GM15510 (cell line): ENCODE data around the gene STAT3.

Source experiments
- POLR2A ChIP-seq: IDR thresholded peaks from 3 replicates; pipeline ENCODE4 v1.6.1; 2011; ENCODE audit warnings: borderline replicate concordance; ENCODE audit not compliant: insufficient read length; ENCODE audit errors: extremely low read depth

The STAT3 gene

DNA sequence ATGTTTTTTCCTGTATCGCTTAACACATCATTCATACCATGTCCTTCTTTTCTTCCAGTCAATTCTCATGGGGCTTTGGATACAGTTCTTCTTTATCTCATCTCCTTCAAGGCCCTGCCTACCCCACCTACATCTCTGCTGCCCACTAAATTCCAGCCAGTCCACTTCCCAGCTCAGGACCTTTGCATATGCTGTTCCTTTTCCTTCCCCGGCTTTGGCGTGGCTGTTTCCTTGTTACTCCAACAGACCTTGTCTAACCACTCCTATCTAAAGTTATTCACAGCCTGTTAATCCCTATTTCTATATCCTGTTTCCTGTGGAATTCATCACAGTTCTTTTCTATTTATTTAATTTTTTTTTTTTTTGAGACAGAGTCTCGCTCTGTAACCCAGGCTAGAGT lies 6.6 kb upstream of the STAT3 start:
- TF ChIP-seq POLR2A: no peak

DNA sequence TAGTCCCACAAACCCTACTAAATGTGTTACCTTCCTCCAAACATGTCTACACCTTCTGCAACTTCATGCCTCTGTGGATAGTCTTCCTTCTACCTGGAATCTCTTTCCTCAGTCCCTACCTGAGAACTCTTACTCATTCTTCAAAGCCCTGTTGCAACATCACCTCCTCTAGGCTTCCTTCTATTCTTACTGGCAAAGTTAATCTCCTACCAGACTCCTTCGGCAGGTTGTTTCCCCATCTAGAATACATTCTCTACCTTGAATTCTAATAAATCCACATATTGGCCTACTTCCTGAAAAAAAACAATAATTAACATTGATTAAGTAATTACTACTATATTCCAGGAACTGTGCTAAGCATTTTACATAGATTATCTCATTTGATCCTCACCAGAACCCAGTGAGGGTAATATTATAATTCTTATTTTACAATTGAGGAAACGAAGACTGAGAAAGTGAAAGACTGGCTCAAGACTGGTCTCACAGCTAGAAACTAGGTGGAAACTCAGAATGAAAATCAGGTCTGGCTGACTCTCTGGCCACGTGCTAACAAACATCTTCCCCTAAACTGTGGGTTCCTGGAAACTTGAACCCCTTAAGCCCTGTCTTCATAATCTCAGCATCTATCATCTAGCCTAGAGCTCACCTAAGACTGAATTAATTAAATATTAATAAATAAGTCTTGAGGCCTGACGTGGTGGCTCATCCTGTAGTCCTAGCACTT lies 4.6 kb upstream of the STAT3 start:
- no peak for TF ChIP-seq POLR2A

DNA sequence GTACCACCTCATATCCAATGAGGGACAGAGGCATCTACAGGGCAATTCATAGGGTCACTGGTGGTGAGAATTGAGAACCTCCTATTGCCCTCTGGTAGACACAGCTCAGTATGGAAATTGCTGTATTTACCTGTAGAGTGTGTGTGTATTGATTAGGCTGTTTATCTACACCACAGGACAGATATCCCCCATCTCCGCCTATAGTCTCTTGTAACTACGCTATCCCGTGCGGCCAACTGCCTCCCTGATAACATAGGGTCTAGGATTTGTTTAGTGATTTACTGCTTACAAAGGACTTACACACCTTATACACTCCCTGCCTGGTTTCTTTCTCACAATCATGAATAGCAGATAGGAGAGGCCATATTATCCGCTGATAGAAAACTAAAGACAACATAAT lies 1.7 kb upstream of the STAT3 start:
- no peak for TF ChIP-seq POLR2A

DNA sequence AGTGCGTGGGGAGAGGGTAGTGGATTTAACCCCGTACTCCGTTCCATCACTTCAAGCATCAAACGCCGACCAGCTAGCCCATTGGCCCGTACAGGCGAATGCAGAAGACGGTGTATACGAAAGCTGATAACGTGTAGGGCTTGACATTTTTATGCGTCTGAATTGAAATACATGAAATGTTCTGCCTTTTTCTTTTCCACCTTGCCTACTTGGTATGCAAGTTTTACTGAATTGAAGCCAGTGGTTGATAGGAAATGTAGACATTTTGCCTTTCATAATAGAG lies 834 bp upstream of the STAT3 start:
- TF ChIP-seq POLR2A: no peak

DNA sequence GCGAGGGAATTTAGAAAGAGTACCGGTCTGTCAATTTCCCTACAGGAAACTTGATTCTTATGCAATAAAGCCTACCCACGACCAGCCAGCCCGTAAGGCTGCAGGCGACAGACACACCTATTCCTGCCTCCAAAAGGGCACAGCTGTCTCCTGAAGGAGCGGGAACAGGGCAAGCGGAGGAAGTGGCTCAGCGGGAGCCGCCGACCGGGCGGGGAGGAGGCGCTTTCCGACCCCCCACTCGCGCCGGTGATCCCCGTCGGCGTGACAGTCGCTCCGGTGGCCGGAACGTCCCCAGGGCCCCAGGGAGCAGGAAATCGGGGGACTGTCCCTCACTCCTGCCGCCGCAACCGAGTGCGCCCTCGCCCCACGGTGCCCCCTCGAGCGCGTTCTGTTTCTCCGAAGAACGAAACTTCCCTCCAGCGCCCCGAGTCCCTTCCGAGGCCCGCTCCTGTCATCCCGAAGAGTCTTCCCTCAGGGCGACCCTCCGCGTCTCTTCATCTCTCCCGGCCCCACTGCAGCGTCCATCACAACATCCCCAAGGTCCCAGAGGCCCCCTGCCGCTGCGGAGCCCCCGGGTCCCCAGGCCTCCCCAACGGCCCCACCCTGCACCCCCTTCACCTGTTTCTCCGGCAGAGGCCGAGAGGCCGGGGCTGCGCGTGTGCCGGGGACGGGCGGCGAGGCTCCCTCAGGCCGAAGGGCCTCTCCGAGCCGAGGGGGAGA lies 421 bp downstream of the STAT3 start:
- TF ChIP-seq POLR2A: no peak

DNA sequence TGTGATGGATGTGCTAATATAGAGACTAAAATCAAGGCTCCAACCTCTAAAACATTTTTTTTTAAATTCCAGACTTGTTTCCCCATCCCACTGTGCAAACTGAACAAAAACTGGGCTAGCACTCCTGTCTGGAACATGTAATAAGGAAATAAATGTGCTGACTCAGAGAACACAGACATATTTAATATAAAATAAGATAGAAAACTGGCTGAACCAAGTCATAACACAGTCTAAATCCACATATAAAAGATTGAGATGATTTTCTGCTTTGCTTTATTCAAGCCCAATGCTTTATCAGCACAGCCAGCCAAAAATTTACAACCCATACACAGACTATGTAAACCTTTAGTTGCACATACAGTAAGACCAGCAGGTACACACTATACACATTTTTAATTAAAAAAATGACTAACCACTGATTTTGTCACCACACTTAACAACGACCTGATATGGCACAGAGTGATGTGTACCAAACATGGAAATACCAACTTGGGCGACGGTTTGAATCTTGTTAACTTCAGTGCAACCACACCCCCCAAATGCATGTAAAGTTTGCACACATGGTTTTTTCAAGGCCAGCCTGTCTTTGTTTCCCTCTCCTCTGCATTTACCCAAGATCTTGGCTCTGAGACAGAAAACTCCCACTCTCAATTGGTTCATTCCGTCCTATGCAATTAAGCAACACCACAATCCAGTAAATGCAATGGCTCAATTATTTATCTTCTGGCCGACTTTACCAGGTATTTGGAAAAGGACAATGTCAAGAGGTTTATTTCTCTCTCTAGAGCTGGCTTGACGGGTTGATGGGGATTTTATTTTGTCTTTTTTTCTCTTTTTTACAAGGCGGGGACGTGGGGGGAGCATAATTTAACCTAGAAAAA lies 1.2 kb downstream of the STAT3 start:
- TF ChIP-seq POLR2A: no peak

DNA sequence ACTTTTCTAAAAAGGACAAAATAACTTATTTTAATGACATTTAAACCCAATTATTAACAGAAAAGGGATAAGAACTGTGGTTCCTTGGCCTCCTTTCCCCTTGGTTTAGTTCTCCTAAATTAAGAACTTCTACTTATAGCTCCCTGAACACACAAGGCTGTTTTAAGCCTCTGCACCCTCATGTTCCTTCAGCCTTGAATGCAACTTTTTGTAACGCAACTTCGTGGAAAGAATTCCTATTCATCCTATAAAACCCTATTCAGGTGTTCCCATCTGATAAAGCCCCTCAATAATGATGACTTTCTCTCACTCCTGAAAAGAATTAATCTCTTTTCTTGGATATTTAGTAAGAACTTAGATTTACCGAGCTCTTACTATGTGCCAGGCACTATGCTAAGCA lies 6.3 kb downstream of the STAT3 start:
- TF ChIP-seq POLR2A: no peak

DNA sequence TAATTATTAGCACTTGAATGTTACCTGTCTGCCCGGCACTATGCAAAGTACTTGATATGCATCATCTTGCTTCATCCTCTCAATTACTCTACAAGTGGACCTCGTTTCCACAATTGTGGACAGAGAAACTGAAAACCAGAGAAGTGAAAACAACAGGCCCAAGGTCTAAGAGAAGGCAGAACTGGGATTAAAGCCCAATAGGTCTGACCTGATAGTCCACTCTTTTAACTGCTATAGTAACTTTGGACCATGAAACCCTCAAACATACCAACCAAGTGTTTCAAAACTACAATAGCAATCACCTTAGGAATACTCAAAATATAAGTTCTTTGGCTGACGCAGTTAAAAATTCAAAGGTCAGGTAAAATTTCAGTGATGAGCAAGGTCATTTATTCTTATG lies 7.3 kb downstream of the STAT3 start:
- TF ChIP-seq POLR2A: no peak

DNA sequence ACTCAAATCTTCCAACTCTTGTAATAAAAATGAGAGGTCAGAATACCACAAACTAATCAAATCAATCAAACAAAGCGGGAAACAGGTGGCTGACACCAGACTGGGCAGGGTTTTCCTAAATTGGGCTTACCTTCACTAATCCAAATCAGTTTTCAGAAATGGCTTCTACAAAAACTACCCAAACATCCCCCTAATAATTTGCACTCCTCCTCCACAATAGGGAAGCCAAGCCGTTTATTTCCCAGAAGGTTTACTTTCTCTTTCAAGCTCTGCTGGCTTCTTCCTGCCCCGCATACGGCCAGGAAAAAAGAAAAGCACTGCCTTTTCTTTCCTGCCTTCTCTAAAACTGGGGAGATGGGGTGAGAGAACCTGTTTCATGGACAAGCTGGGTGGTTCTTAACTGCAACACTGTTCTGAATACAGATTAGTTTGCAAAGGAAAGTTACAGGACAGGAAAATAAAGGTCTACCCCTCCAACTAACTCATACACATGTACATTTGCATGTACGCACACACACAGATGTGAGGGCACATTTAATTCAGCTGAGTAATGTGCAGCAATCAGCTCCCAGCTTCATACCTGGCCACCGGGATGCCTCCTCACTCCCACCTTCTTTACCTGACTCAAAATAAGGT lies 9.2 kb downstream of the STAT3 start:
- TF ChIP-seq POLR2A: no peak

DNA sequence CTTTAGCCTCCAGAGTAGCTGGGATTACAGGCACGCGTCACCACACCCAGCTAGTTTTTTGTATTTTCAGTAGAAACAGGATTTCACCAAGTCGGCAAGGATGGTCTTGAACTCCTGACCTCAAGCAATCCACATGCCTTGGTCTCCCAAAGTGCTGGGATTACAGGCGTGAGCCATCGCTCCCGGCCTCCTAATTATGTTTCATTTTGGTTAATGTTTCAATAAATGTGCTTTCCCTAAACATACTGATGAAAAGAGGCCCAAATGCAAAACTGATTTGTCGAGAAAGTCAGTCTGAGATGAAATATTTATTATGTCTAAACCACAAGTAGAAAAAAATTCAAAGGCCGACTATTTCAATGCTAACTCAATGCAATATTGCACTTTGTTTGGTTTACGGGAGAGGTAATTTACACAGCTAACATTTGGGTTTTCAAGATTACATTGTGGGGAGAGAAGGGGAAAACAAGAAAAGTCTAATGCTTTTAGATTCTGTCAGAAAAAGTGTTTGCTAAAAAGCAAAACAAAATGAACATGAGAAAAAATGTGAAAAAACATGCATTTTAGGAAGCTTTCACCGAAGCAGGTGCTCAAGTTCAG lies 9.8 kb downstream of the STAT3 start:
- TF ChIP-seq POLR2A: no peak

DNA sequence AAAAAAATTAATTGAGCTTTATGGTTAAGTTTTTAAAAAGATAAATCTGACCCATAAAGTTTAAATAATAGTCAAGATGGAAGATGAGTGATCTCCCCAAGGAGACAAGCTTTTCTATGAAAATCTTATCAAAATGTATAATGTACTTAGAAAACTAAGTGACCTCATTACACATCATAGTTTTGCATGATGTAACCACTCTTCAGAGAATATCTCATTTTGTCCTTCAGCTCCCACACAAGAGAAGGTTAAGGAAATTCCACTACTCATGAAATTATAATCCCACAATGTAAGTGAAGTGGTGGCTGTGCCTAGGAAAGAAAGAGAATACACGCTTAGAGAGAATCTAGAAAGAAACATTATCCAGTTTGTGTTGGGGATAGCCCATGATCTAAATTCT lies 14.3 kb downstream of the STAT3 start:
- no peak for TF ChIP-seq POLR2A

DNA sequence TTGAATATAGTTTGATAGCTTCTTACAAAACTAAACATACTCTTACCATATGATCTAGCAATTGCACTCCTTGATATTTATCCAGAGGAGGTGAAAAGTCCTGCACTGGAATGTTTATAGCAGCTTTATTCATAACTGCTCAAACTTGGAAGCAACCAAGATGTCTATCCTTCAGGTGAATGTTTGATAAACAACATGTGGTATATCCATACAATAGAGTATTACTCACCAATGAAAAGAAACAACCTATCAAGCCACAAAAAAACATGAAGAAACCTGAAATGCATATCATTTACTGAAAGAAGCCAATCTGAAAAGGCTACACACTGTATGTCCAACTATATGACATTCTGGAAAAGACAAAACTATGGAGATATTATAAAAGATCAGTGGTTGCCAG lies 16.1 kb downstream of the STAT3 start:
- TF ChIP-seq POLR2A: no peak

DNA sequence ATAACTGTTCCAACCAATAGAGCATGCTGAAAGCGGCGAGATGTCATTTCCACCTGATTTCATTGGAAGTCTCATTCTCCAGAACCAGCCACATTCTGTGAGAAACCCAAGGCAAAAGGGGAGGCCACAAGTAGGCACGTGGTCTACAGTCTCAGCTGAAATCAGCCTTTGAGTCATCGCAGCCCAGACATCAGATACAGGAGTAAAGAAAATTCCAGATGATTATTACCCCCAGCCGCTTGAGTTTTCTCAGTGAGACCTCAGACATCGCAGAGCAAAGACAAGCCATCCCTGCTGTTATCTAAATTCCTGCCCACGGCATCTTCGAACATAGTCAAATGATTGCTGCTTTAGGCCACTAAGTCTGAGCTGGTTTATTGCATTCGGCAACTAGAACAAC lies 23.1 kb downstream of the STAT3 start:
- no peak for TF ChIP-seq POLR2A

DNA sequence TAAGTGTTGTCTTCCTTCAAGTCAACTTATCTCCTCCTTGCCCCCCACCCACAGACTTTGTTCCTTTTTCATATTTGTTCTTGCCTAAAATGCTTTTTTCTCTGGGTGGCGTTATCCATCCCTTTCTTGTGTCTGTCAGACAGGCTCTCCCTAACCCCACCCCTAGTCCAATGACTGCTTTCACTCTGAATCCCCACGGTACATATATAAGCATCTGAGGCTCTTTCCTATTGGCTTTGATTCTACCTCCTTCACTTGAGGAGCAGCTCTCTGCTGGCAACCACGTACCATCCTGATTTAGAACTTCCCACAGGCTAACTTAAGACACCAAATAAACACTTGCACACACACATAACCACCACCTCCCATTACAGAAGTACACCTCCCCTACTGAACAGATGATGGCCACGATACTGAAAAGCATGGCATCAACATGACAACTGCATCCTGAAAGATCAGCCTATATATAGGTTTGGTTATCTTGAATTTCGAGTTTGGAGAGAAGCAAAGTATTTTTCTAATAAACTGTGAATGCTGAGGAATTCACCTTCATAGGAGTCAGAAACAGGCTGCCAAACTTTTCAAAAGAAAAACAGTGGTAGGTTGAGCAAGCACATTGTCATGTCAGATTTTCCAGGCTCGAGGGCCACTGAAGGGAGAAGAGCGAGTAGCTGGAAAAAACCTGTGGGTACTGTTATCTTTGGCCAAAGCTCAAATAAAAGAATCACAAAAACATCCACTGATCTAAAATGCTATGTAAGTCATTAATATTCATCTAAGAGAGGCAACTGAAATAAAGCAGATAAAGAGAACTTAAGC lies 24.3 kb downstream of the STAT3 start:
- TF ChIP-seq POLR2A: no peak
